ENCODE measurements around the gene POLR2A. TPM values are rescaled to one million over a fixed set of nuclear protein-coding genes. Genes with fewer than 3 reads are reported as not detected.

Gene POLR2A
- total and polyA plus RNA-seq, 2 of the 4 experiments (the other 2 are of a cell fraction) = 54.0 to 56.6 TPM

DNA sequence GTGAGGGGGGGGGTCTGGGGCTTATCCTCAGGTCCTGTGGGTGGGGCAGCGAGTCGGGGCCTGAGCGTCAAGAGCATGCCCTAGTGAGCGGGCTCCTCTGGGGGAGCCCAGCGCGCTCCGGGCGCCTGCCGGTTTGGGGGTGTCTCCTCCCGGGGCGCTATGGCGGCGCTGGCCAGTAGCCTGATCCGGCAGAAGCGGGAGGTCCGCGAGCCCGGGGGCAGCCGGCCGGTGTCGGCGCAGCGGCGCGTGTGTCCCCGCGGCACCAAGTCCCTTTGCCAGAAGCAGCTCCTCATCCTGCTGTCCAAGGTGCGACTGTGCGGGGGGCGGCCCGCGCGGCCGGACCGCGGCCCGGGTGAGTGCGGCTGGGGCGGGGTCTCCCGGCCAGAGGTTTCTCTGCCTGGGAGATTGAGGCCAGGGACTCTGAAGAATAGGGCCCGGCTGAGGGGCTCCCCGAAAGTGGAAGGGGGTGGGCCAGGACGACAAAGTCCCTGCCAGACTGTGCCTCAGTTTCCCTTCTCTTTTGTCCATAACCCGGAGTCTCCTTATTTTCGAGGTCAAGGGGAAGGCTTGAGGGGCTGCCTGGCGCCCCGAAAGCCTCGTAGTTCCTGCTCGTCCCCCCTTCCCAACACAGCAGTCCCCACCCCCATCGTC lies 44.6 kb upstream of the POLR2A start, which contains the start of gene FGF11:
Gene FGF11, plus strand, starts transcription at position 51 of the 651 bp plus-strand sequence. Its CDS starts 109 bp downstream, at position 160.
- ChIA-PET POLR2A (ENCODE audit: unreplicated experiment) (no interaction called here), CTCF (no interaction called here)
- H4K8ac ChIP-seq (ENCODE audit: low read depth in 2 of 2, low read length in 2 of 2) = peak within 1 kb of the TSS; percentile 84 to 94
- peaks cover 13% of the 10 kb centered on the region for H3K4me1 ChIP-seq (ENCODE audit: control insufficient read depth, insufficient read depth, low read length)
- H3K18ac ChIP-seq (ENCODE audit: low read depth, low read length) = peak within 1 kb of the TSS; percentile 65
- 0 out of 2 replicates have a peak, but pooled peaks cover 5% of the 10 kb centered on the region for H3K9me1 ChIP-seq (ENCODE audit: insufficient read depth, low read length)
- peak within 1 kb of the TSS; percentile 97 for H4K5ac ChIP-seq (ENCODE audit: low read depth, low read length)
- H3K4me2 ChIP-seq (ENCODE audit: low read depth, low read length) = peak within 1 kb of the TSS; percentile 80
- H3K79me1 ChIP-seq (ENCODE audit: low read depth in 1 of 2, low read length in 2 of 2) = peaks cover 0 to 2% of the 10 kb centered on the region in 2 experiments; a peak in 1 of 4 replicates
- no TSS peak for BruUV-seq (replicated peaks)
- no peaks in the 10 kb centered on the region for H3K9me3 ChIP-seq (ENCODE audit: control insufficient read depth, insufficient read depth, low read length)
- H3K4me3 ChIP-seq (ENCODE audit: insufficient read depth, low read depth, low read length) = peak within 1 kb of the TSS; percentile 48
- H3K23ac ChIP-seq (ENCODE audit: low read depth, low read length) = peak within 1 kb of the TSS; percentile 75; the same call in 1 of the 2 replicates
- H3K27me3 ChIP-seq (ENCODE audit: control insufficient read depth, insufficient read depth, low read length) = peaks cover 34% of the 10 kb centered on the region
- H2BK15ac ChIP-seq (ENCODE audit: low read depth, low read length) = peak within 1 kb of the TSS; percentile 61; the same call in 1 of the 3 replicates
- peak within 1 kb of the TSS; percentile 67 for H3K9ac ChIP-seq (ENCODE audit: low read depth, low read length)
- peak within 1 kb of the TSS; percentile 69; the same call in 1 of the 2 replicates for H3K14ac ChIP-seq (replicated peaks; ENCODE audit: low read depth, low read length)
- dilution Hi-C loops (cut with HindIII; ENCODE audit: low sequenced_read_pairs, unreplicated experiment) = no loop called here
- no peak within 1 kb of the TSS; the same call in 1 of the 2 replicates for H3K27ac ChIP-seq (ENCODE audit: insufficient read depth, low read length)
- peaks cover 3% of the 10 kb centered on the region; the same call in 1 of the 2 replicates for H4K20me1 ChIP-seq (ENCODE audit: insufficient read depth, low read length)
- H3K4ac ChIP-seq (ENCODE audit: low read depth, low read length) = peak within 1 kb of the TSS; percentile 78
- peak within 1 kb of the TSS; percentile 68 for H2AK5ac ChIP-seq (ENCODE audit: low read depth, low read length)
- peak within 1 kb of the TSS; percentile 84 for H2AFZ ChIP-seq (replicated peaks; ENCODE audit: low read length, poor library complexity)
- no peak within 1 kb of the TSS for H2BK5ac ChIP-seq (ENCODE audit: low read depth, low read length, poor library complexity, severe bottlenecking)
- H4K91ac ChIP-seq (ENCODE audit: insufficient read depth, low read depth, low read length) = peak within 1 kb of the TSS; percentile 74; the same call in 1 of the 2 replicates
- H2AK9ac ChIP-seq (replicated peaks; ENCODE audit: low read depth, low read length, poor library complexity) = peak within 1 kb of the TSS; percentile 93
- in situ Hi-C loops (cut with MboI; ENCODE audit: low sequenced_read_pairs) = no loop called here
- ATAC-seq (ENCODE audit: low read depth) (no peak), DNase-seq (no peak)
- intact Hi-C loops (cut with micrococcal nuclease) = loop anchor here (5.0 kb wide), 1 partner anchor 87 kb away; the partner anchor contains the start of gene KCTD11
- no peak within 1 kb of the TSS; the same call in 1 of the 2 replicates for H3K56ac ChIP-seq (ENCODE audit: extremely low read depth, insufficient read depth, low read length)
- WGBS, 2 experiments (ENCODE audit: extremely low coverage in 2 of 2, insufficient read length in 1 of 2) = 0% methylated on average over 11 of the region's 50 CpGs; no CpG with 5 or more reads in 1 of the 2 experiments
- TF ChIP-seq, protein P1, sequence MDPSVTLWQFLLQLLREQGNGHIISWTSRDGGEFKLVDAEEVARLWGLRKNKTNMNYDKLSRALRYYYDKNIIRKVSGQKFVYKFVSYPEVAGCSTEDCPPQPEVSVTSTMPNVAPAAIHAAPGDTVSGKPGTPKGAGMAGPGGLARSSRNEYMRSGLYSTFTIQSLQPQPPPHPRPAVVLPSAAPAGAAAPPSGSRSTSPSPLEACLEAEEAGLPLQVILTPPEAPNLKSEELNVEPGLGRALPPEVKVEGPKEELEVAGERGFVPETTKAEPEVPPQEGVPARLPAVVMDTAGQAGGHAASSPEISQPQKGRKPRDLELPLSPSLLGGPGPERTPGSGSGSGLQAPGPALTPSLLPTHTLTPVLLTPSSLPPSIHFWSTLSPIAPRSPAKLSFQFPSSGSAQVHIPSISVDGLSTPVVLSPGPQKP (IDR thresholded peaks at IDR 0.05; ENCODE audit: borderline replicate concordance, low read depth, low read length) = no peak
- TF ChIP-seq RFX5 (IDR thresholded peaks at IDR 0.05; ENCODE audit: low read depth, low read length) (no peak), CHD1 (IDR thresholded peaks at IDR 0.05; ENCODE audit: low read depth, low read length) (no peak), BHLHE40 (IDR thresholded peaks at IDR 0.05; ENCODE audit: low read depth, low read length) (no peak), NFE2L2 (IDR thresholded peaks at IDR 0.05; ENCODE audit: low read depth, low read length) (no peak), RAD21 (IDR thresholded peaks at IDR 0.05; ENCODE audit: low read length) (no peak), MXI1 (IDR thresholded peaks at IDR 0.05; ENCODE audit: borderline replicate concordance, low read depth, low read length) (no peak), MAFK (IDR thresholded peaks at IDR 0.05; ENCODE audit: low read depth, low read length) (no peak), FOS (IDR thresholded peaks at IDR 0.05; ENCODE audit: low read depth, low read length) (no peak), SMC3 (IDR thresholded peaks at IDR 0.05; ENCODE audit: low read depth, low read length) (no peak), CEBPB (IDR thresholded peaks at IDR 0.05; ENCODE audit: low read depth, low read length) (no peak), POLR2A (IDR thresholded peaks at IDR 0.05; ENCODE audit: low read depth, low read length) (no peak)
- TF ChIP-seq, protein P2, sequence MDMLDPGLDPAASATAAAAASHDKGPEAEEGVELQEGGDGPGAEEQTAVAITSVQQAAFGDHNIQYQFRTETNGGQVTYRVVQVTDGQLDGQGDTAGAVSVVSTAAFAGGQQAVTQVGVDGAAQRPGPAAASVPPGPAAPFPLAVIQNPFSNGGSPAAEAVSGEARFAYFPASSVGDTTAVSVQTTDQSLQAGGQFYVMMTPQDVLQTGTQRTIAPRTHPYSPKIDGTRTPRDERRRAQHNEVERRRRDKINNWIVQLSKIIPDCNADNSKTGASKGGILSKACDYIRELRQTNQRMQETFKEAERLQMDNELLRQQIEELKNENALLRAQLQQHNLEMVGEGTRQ (IDR thresholded peaks at IDR 0.05; ENCODE audit: low read depth, low read length) = no peak
- no peaks in the 10 kb centered on the region for H3K36me3 ChIP-seq (ENCODE audit: control insufficient read depth, insufficient read depth, low read length)
- no peak within 1 kb of the TSS for H2BK20ac ChIP-seq (ENCODE audit: low read depth, low read length)
- H2BK120ac ChIP-seq (ENCODE audit: low read depth, low read length) = no peak within 1 kb of the TSS; the same call in 1 of the 2 replicates
